Kidney (tissue), 22 donors: ENCODE results near the gene NCOR2. TPM values are rescaled to one million over a fixed set of nuclear protein-coding genes. Genes with fewer than 3 reads are reported as not detected.

Experiments
- DNase-seq, 5 donors: peaks; one replicate each; pipeline ENCODE4 v3.0.0-alpha.2; 2013 to 2020
- FAIRE-seq: peaks from 2 replicates; lab custom pipeline; 2012; peaks lifted over from hg19 to GRCh38; lab: Jason Lieb, UNC
- H3K27ac ChIP-seq, 2 donors: one replicate each; pipeline ENCODE4 v1.7.0; 2013; ENCODE audit warnings: low read depth in 2 of 2, low read length in 2 of 2, inconsistent platforms in 1 of 2
- H3K27me3 ChIP-seq: one replicate; pipeline ENCODE4 v1.7.1; 2013; ENCODE audit warnings: low read length, inconsistent platforms; ENCODE audit not compliant: control insufficient read depth, insufficient read depth
- H3K36me3 ChIP-seq, 3 donors: one replicate each; pipeline versions ENCODE4 v1.7.0 to v1.7.1; 2013; ENCODE audit warnings: low read length in 3 of 3, control low read depth in 1 of 3, inconsistent platforms in 1 of 3; ENCODE audit not compliant: insufficient read depth in 3 of 3, control insufficient read depth in 2 of 3
- H3K4me1 ChIP-seq, 3 donors: one replicate each; pipeline versions ENCODE4 v1.7.0 to v1.7.1; 2013; ENCODE audit warnings: low read length in 3 of 3, inconsistent platforms in 1 of 3, low read depth in 1 of 3; ENCODE audit not compliant: control insufficient read depth in 2 of 3, insufficient read depth in 2 of 3
- H3K4me3 ChIP-seq, 3 donors: one replicate each; pipeline versions ENCODE4 v1.7.0 to v1.8.1; 2013; ENCODE audit warnings: low read length in 3 of 3, control low read depth in 1 of 3, inconsistent platforms in 1 of 3
- H3K9ac ChIP-seq, 3 donors: one replicate each; pipeline versions ENCODE4 v1.7.0 to v1.7.1; 2013; ENCODE audit warnings: low read length in 3 of 3, control low read depth in 1 of 3, inconsistent platforms in 1 of 3
- H3K9me3 ChIP-seq, 3 donors: one replicate each; pipeline versions ENCODE4 v1.7.0 to v1.7.1; 2013; ENCODE audit warnings: low read length in 3 of 3, control low read depth in 1 of 3, inconsistent platforms in 1 of 3; ENCODE audit not compliant: control insufficient read depth in 2 of 3, insufficient read depth in 1 of 3
- CTCF ChIP-seq: IDR thresholded peaks from 3 replicates; pipeline ENCODE4 v1.5.1; 2012; ENCODE audit warnings: mild to moderate bottlenecking, moderate library complexity, borderline replicate concordance; ENCODE audit not compliant: insufficient read depth; ENCODE audit errors: extremely low read depth
- intact Hi-C: fragments of 100-400 bp; cut with DNase I; formaldehyde crosslinking; loops from one replicate; pipeline ENCODE4 v1.11.1; 2022
- long read RNA-seq, 10 donors: library from polyadenylated mRNA in 1 of 10; unstranded in 1 of 10; transcript quantifications; one replicate each; pipeline ENCODE4 v2.0.0 and lab custom pipeline, GENCODE V29; 2021 to 2026
- polyA plus RNA-seq: library from polyadenylated mRNA; stranded (reverse); fragments of 350-450 nt; fragmentation: Illumina TruSeq; extraction: RNeasy Lipid Tissue Mini Kit (QIAGEN cat#74804); gene quantifications from one replicate; pipeline ENCODE4 v1.2.3, GENCODE V29; 2014; ENCODE audit warnings: low read depth, low replicate concordance; ENCODE audit not compliant: insufficient read depth
- total RNA-seq: library from RNA; stranded (reverse); fragmentation: NEBNext Ultra II Directional; extraction: Animal tissue kit (Norgen Biotek cat#: 25700); gene quantifications from one replicate; pipeline ENCODE4 v1.2.1, GENCODE V29; 2021
- donor health status: control.
- donor health status: control.
- donor health status: control.
- donor health status: control.
- donor health status: control.
- donor health status: DM: yes; HTN: yes; CAD: no.
- donor health status: Normal renal cell carcinoma (clear cell type).

The NCOR2 gene
- 205 TPM for total RNA-seq
- polyA plus RNA-seq = 18.7 TPM
- long read RNA-seq, donor 1, partial matches to known transcripts = 21 of 25 reads
- long read RNA-seq, donor 1, other reads (novel, unspliced or antisense) = 0 of 25 reads
- long read RNA-seq, donor 2, partial matches to known transcripts = 5 of 10 reads
- long read RNA-seq, donor 2, other reads (novel, unspliced or antisense) = 0 of 10 reads
- long read RNA-seq, donor 3, partial matches to known transcripts = 6 of 9 reads
- long read RNA-seq, donor 3, other reads (novel, unspliced or antisense) = 0 of 9 reads
- long read RNA-seq, donor 4, partial matches to known transcripts = 19 of 20 reads
- long read RNA-seq, donor 4, other reads (novel, unspliced or antisense) = 0 of 20 reads
- long read RNA-seq, donor 5 = 0 reads
- long read RNA-seq, donor 6, partial matches to known transcripts = 0 of 1 reads
- long read RNA-seq, donor 6, other reads (novel, unspliced or antisense) = 0 of 1 reads
- long read RNA-seq, donor 7, partial matches to known transcripts = 50 of 101 reads
- long read RNA-seq, donor 7, other reads (novel, unspliced or antisense) = 51 of 101 reads
- long read RNA-seq, donor 8, partial matches to known transcripts = 5 of 7 reads
- long read RNA-seq, donor 8, other reads (novel, unspliced or antisense) = 0 of 7 reads
- long read RNA-seq, donor 9 = 0 reads
- long read RNA-seq, donor 10, partial matches to known transcripts = 19 of 24 reads
- long read RNA-seq, donor 10, other reads (novel, unspliced or antisense) = 0 of 24 reads

- Histone ChIP-seq H3K36me3 (no peaks in the 10 kb centered on the region), H3K4me1 (peaks cover 0 to 19% (median 8%) of the 10 kb centered on the region in 3 donors), H3K27ac (peak within 1 kb of the TSS; percentile 95 to 96), H3K9me3 (no peaks in the 10 kb centered on the region), H3K9ac (peak within 1 kb of the TSS; percentile 4 to 88 (median 87)), H3K27me3 (no peaks in the 10 kb centered on the region), H3K4me3 (peak within 1 kb of the TSS; percentile 62 to 77 (median 74))
- intact Hi-C loops = loop anchor here (10.0 kb wide), 1 partner anchor 198 kb away; no protein-coding TSS in a partner anchor
- no peak for TF ChIP-seq CTCF
- DNase-seq = peak in 3 of 5 donors; percentile 62 to 81 (median 78)
- no peak for FAIRE-seq
Observed at GRCh38 chr12:124566997-124567672, at the start of gene NCOR2. Gene NCOR2, minus strand, starts transcription at chr12:124567612. Its CDS starts 72,361 bp downstream, at chr12:124495251.

GRCh38 chr12:124616394-124617221, 49.2 kb upstream of the NCOR2 start:
- no peak overlapping the region for H3K9ac ChIP-seq
- TF ChIP-seq CTCF = no peak
- no peak overlapping the region for H3K27ac ChIP-seq
- DNase-seq (no peak), FAIRE-seq (no peak)
- H3K27me3 ChIP-seq = no peaks in the 10 kb centered on the region
- H3K4me3 ChIP-seq = no peak overlapping the region
- intact Hi-C loops = no loop called here
- no peaks in the 10 kb centered on the region for H3K36me3 ChIP-seq
- H3K4me1 ChIP-seq = no peaks in the 10 kb centered on the region
- peaks cover 0 to 3% (median 0%) of the 10 kb centered on the region in 3 donors for H3K9me3 ChIP-seq

GRCh38 chr12:124614512-124615292, 47.3 kb upstream of the NCOR2 start:
- no peaks in the 10 kb centered on the region for H3K36me3 ChIP-seq
- no peak overlapping the region for H3K27ac ChIP-seq
- no peak overlapping the region for H3K9ac ChIP-seq
- TF ChIP-seq CTCF = no peak
- FAIRE-seq (no peak), DNase-seq (no peak)
- intact Hi-C loops = no loop called here
- H3K27me3 ChIP-seq = no peaks in the 10 kb centered on the region
- no peaks in the 10 kb centered on the region for H3K4me1 ChIP-seq
- H3K4me3 ChIP-seq = no peak overlapping the region
- H3K9me3 ChIP-seq = no peaks in the 10 kb centered on the region
